H9 (cell line): ENCODE data around the gene PLD1. TPM values are rescaled to one million over a fixed set of nuclear protein-coding genes. Genes with fewer than 3 reads are reported as not detected.

Source experiments
- DNase-seq: peaks from one replicate; pipeline ENCODE4 v3.0.0-alpha.2; 2017
- H2AFZ ChIP-seq: one replicate; pipeline ENCODE4 v1.6.1; 2013; ENCODE audit warnings: mild to moderate bottlenecking, low read length, control low read depth, moderate library complexity
- H2AK5ac ChIP-seq: 2 replicates; pipeline ENCODE4 v1.6.1; 2013; ENCODE audit warnings: low read length, control low read depth, mixed read lengths; ENCODE audit not compliant: insufficient read length
- H2BK120ac ChIP-seq: one replicate; pipeline ENCODE4 v1.6.1; 2013; ENCODE audit warnings: low read depth, mild to moderate bottlenecking, low read length, control low read depth, inconsistent platforms; ENCODE audit not compliant: poor library complexity, severe bottlenecking
- H2BK12ac ChIP-seq: 2 replicates; pipeline ENCODE4 v1.6.1; 2013; ENCODE audit warnings: low read length, control low read depth, mixed read lengths, low read depth; ENCODE audit not compliant: insufficient read length
- H2BK15ac ChIP-seq: 2 replicates; pipeline ENCODE4 v1.6.1; 2013; ENCODE audit warnings: low read depth, low read length, control low read depth
- H2BK20ac ChIP-seq: one replicate; pipeline ENCODE4 v1.6.1; 2013; ENCODE audit warnings: low read depth, mild to moderate bottlenecking, low read length, control low read depth, inconsistent platforms; ENCODE audit not compliant: poor library complexity, severe bottlenecking
- H2BK5ac ChIP-seq: 2 replicates; pipeline ENCODE4 v1.6.1; 2013; ENCODE audit warnings: low read length, control low read depth, mixed read lengths; ENCODE audit not compliant: insufficient read length
- H3K14ac ChIP-seq: 2 replicates; pipeline ENCODE4 v1.6.1; 2013; ENCODE audit warnings: low read length, control low read depth; ENCODE audit not compliant: insufficient read depth
- H3K18ac ChIP-seq: 2 replicates; pipeline ENCODE4 v1.6.1; 2013; ENCODE audit warnings: low read depth, mild to moderate bottlenecking, mixed read lengths, low read length, control low read depth; ENCODE audit not compliant: insufficient read length
- H3K23ac ChIP-seq: 2 replicates; pipeline ENCODE4 v1.6.1; 2013; ENCODE audit warnings: low read length, control low read depth, mixed read lengths, low read depth; ENCODE audit not compliant: insufficient read length
- H3K23me2 ChIP-seq: 2 replicates; pipeline ENCODE4 v1.6.1; 2013; ENCODE audit warnings: low read depth, mild to moderate bottlenecking, mixed read lengths, low read length, control low read depth; ENCODE audit not compliant: insufficient read length, poor library complexity, severe bottlenecking
- H3K27ac ChIP-seq: 2 replicates; pipeline ENCODE4 v1.5.1; 2013; ENCODE audit warnings: low read length, control low read depth, mixed read lengths, low read depth; ENCODE audit not compliant: insufficient read length
- H3K27me3 ChIP-seq: 2 replicates; pipeline ENCODE4 v1.6.1; 2013; ENCODE audit warnings: low read length, control low read depth, inconsistent platforms; ENCODE audit not compliant: insufficient read depth
- H3K4ac ChIP-seq: 2 replicates; pipeline ENCODE4 v1.6.1; 2013; ENCODE audit warnings: low read depth, mild to moderate bottlenecking, control low read depth, inconsistent platforms, low read length, moderate library complexity
- H3K4me1 ChIP-seq: 2 replicates; pipeline ENCODE4 v1.6.1; 2013; ENCODE audit warnings: low read length, control low read depth, inconsistent platforms; ENCODE audit not compliant: insufficient read depth
- H3K4me2 ChIP-seq: 2 replicates; pipeline ENCODE4 v1.6.1; 2013; ENCODE audit warnings: low read length, control low read depth, mixed read lengths; ENCODE audit not compliant: insufficient read length, insufficient read depth
- H3K56ac ChIP-seq: 2 replicates; pipeline ENCODE4 v1.6.1; 2013; ENCODE audit warnings: low read depth, mild to moderate bottlenecking, mixed read lengths, low read length, control low read depth; ENCODE audit not compliant: insufficient read length
- H3K79me1 ChIP-seq: 2 replicates; pipeline ENCODE4 v1.6.1; 2013; ENCODE audit warnings: low read depth, mild to moderate bottlenecking, moderate library complexity, low read length, control low read depth, inconsistent platforms; ENCODE audit not compliant: insufficient read depth, poor library complexity, severe bottlenecking
- H3K79me2 ChIP-seq: 2 replicates; pipeline ENCODE4 v1.6.1; 2013; ENCODE audit warnings: low read length, control low read depth, inconsistent platforms; ENCODE audit not compliant: insufficient read depth
- H3K9ac ChIP-seq: 2 replicates; pipeline ENCODE4 v1.6.1; 2013; ENCODE audit warnings: low read length, control low read depth, mixed read lengths; ENCODE audit not compliant: insufficient read length; ENCODE audit errors: extremely low read depth
- H3K9me3 ChIP-seq: one replicate; pipeline ENCODE4 v1.6.1; 2013; ENCODE audit warnings: low read depth, low read length, inconsistent platforms; ENCODE audit not compliant: control insufficient read depth
- H3T11ph ChIP-seq: one replicate; pipeline ENCODE4 v1.6.1; 2013; ENCODE audit warnings: mild to moderate bottlenecking, low read length, control low read depth, inconsistent platforms
- H4K20me1 ChIP-seq: one replicate; pipeline ENCODE4 v1.6.1; 2013; ENCODE audit not compliant: control insufficient read depth, insufficient read length, insufficient read depth
- H4K5ac ChIP-seq: 2 replicates; pipeline ENCODE4 v1.6.1; 2013; ENCODE audit warnings: low read depth, mild to moderate bottlenecking, mixed read lengths, low read length, control low read depth; ENCODE audit not compliant: insufficient read length
- H4K8ac ChIP-seq: replicated peaks from 2 replicates; pipeline ENCODE4 v1.6.1; 2013; ENCODE audit warnings: low read length, control low read depth, mixed read lengths, low read depth; ENCODE audit not compliant: insufficient read length
- H4K91ac ChIP-seq: 2 replicates; pipeline ENCODE4 v1.6.1; 2013; ENCODE audit warnings: low read depth, mild to moderate bottlenecking, moderate library complexity, mixed read lengths, low read length, control low read depth; ENCODE audit not compliant: insufficient read length
- H3K27ac Mint-ChIP-seq, 3 experiments: 2 replicates in 2 of 3; 3 replicates in 1 of 3; pipeline ENCODE4 v1.8.0; 2020 to 2021; ENCODE audit warnings: mixed read lengths in 3 of 3, mild to moderate bottlenecking in 1 of 3, moderate library complexity in 1 of 3
- H3K27me3 Mint-ChIP-seq: 2 replicates; pipeline ENCODE4 v1.8.0; 2021; ENCODE audit warnings: low read depth, mild to moderate bottlenecking, moderate library complexity, mixed read lengths
- H3K36me3 Mint-ChIP-seq, 3 experiments: 2 replicates in 2 of 3; 3 replicates in 1 of 3; pipeline ENCODE4 v1.8.0; 2020 to 2021; ENCODE audit warnings: low read depth in 3 of 3, mixed read lengths in 3 of 3; ENCODE audit not compliant: insufficient read depth in 1 of 3
- H3K4me1 Mint-ChIP-seq, 2 experiments: 2 replicates each; pipeline ENCODE4 v1.8.0; 2020; ENCODE audit warnings: mixed read lengths in 2 of 2
- H3K4me3 Mint-ChIP-seq, 2 experiments: 2 replicates in 1 of 2; 3 replicates in 1 of 2; pipeline ENCODE4 v1.8.0; 2020 to 2021; ENCODE audit warnings: mild to moderate bottlenecking in 2 of 2, mixed read lengths in 2 of 2, moderate library complexity in 1 of 2
- H3K9me3 Mint-ChIP-seq, 2 experiments: 2 replicates in 1 of 2; 3 replicates in 1 of 2; pipeline ENCODE4 v1.8.0; 2020; ENCODE audit warnings: mild to moderate bottlenecking in 2 of 2, mixed read lengths in 2 of 2, moderate library complexity in 1 of 2
- CTCF ChIP-seq: fragments of 200-600 bp; sonication (generic); conservative IDR thresholded peaks from 3 replicates; pipeline ENCODE4 v1.8.0; 2021; ENCODE audit warnings: antibody characterized with exemption, mild to moderate bottlenecking
- WGBS: extraction: QIAGEN DNeasy Blood & Tissue Kit; methylation state at CpG from one replicate; pipeline ENCODE4 v1.1.7; 2013; ENCODE audit warnings: missing lambda C conversion rate, low lambda C conversion rate, mixed read lengths; ENCODE audit not compliant: insufficient read length; ENCODE audit errors: extremely low coverage; 5-methylcytosine and 5-hydroxymethylcytosine counted together
- total RNA-seq: library from RNA; stranded (reverse); gene quantifications from 2 replicates; pipeline ENCODE4 v1.2.1, GENCODE V29; 2021

Gene PLD1
- total RNA-seq, 1 experiment from 2014 or later = 1.8 TPM

GRCh38 chr3:171844873-171845272 is 34.6 kb upstream of the PLD1 start:
- no peak overlapping the region for H3K27ac Mint-ChIP-seq
- no peak overlapping the region for H3T11ph ChIP-seq
- no peak overlapping the region for H2BK20ac ChIP-seq
- H3K56ac ChIP-seq = no peak overlapping the region
- H3K23me2 ChIP-seq = no peaks in the 10 kb centered on the region
- H3K79me1 ChIP-seq = no peaks in the 10 kb centered on the region
- H3K9me3 Mint-ChIP-seq = no peaks in the 10 kb centered on the region; a peak in 1 of 5 replicates
- H3K9me3 ChIP-seq = no peaks in the 10 kb centered on the region
- H2BK12ac ChIP-seq = no peak overlapping the region
- no peak overlapping the region for H2AK5ac ChIP-seq
- H3K27me3 ChIP-seq = no peaks in the 10 kb centered on the region
- 0 out of 2 replicates have a peak, but pooled peaks cover 1% of the 10 kb centered on the region for H3K27me3 Mint-ChIP-seq
- H3K14ac ChIP-seq = no peak overlapping the region
- no peak overlapping the region for H4K8ac ChIP-seq
- no peak overlapping the region for H2BK120ac ChIP-seq
- no peaks in the 10 kb centered on the region for H3K4me1 ChIP-seq
- peaks cover 4 to 15% of the 10 kb centered on the region in 2 experiments for H3K4me1 Mint-ChIP-seq
- H4K20me1 ChIP-seq = no peaks in the 10 kb centered on the region
- no peak overlapping the region for H3K18ac ChIP-seq
- TF ChIP-seq CTCF = no peak
- H3K36me3 Mint-ChIP-seq = no peaks in the 10 kb centered on the region; a peak in 1 of 7 replicates
- H3K4me2 ChIP-seq = no peak overlapping the region
- no peak overlapping the region for H3K23ac ChIP-seq
- no peak overlapping the region for H3K27ac ChIP-seq
- no peak overlapping the region for H2BK15ac ChIP-seq
- no CpG with 5 or more reads among the region's 2 CpGs for WGBS
- H3K4ac ChIP-seq = no peak overlapping the region
- H2AFZ ChIP-seq = no peak overlapping the region
- no peak overlapping the region for H2BK5ac ChIP-seq
- H4K5ac ChIP-seq = no peak overlapping the region
- no peak overlapping the region for H3K9ac ChIP-seq
- DNase-seq = no peak
- H3K4me3 Mint-ChIP-seq = no peak overlapping the region
- no peak overlapping the region for H4K91ac ChIP-seq
- no peaks in the 10 kb centered on the region for H3K79me2 ChIP-seq
